ENCODE measurements around the gene C16orf92. TPM values are rescaled to one million over a fixed set of nuclear protein-coding genes. Genes with fewer than 3 reads are reported as not detected.

The C16orf92 gene
- total RNA-seq, 2 donors from 2014 or later, result not detected

- Mint-ChIP-seq H3K36me3 (ENCODE audit: low read depth) (peaks cover 70% of the 10 kb centered on the region), H3K27me3 (ENCODE audit: insufficient read depth) (no peaks in the 10 kb centered on the region), H3K9me3 (no peaks in the 10 kb centered on the region), H3K4me1 (no peaks in the 10 kb centered on the region), H3K27ac (no peak overlapping the region), H3K4me3 (no peak overlapping the region)
- no peak for DNase-seq
- Histone ChIP-seq H3K9ac (ENCODE audit: extremely low read depth, low read length, poor library complexity, severe bottlenecking) (no peak overlapping the region), H3K27me3 (ENCODE audit: control insufficient read depth, insufficient read depth, low read length, poor library complexity, severe bottlenecking) (no peaks in the 10 kb centered on the region), H3K27ac (ENCODE audit: low read depth, low read length) (no peak overlapping the region), H3K4me1 (ENCODE audit: control insufficient read depth, insufficient read depth, low read length) (no peaks in the 10 kb centered on the region), H3K9me3 (ENCODE audit: control insufficient read depth, low read length) (no peaks in the 10 kb centered on the region), H3K36me3 (ENCODE audit: control insufficient read depth, insufficient read depth, low read length) (peaks cover 90% of the 10 kb centered on the region), H3K4me3 (ENCODE audit: low read length) (no peak overlapping the region)
- TF ChIP-seq CTCF (conservative IDR thresholded peaks at IDR 0.05), result no peak
- 96 to 97% methylated on average over 20 to 28 of the region's 28 CpGs for WGBS, 2 experiments (ENCODE audit: insufficient coverage in 1 of 2, insufficient read length in 1 of 2)
These were observed 37.7 kb upstream of the C16orf92 start for GRCh38 chr16:29985271-29985811.

GRCh38 chr16:29986231-29986630 lies 36.8 kb upstream of the C16orf92 start:
- peaks cover 67% of the 10 kb centered on the region for H3K36me3 Mint-ChIP-seq (ENCODE audit: low read depth)
- H3K9me3 Mint-ChIP-seq, result no peaks in the 10 kb centered on the region
- Histone ChIP-seq H3K4me3 (ENCODE audit: low read length) (no peak overlapping the region), H3K36me3 (ENCODE audit: control insufficient read depth, insufficient read depth, low read length) (peaks cover 84% of the 10 kb centered on the region), H3K4me1 (ENCODE audit: control insufficient read depth, insufficient read depth, low read length) (no peaks in the 10 kb centered on the region), H3K27me3 (ENCODE audit: control insufficient read depth, insufficient read depth, low read length, poor library complexity, severe bottlenecking) (no peaks in the 10 kb centered on the region), H3K27ac (ENCODE audit: low read depth, low read length) (no peak overlapping the region), H3K9me3 (ENCODE audit: control insufficient read depth, low read length) (no peaks in the 10 kb centered on the region), H3K9ac (ENCODE audit: extremely low read depth, low read length, poor library complexity, severe bottlenecking) (no peak overlapping the region)
- WGBS, 2 experiments (ENCODE audit: insufficient coverage in 1 of 2, insufficient read length in 1 of 2), result 93 to 98% methylated on average over 14 to 20 of the region's 20 CpGs
- no peaks in the 10 kb centered on the region for H3K4me1 Mint-ChIP-seq
- no peak for DNase-seq
- no peak for TF ChIP-seq CTCF (conservative IDR thresholded peaks at IDR 0.05)
- H3K4me3 Mint-ChIP-seq, result no peak overlapping the region
- H3K27ac Mint-ChIP-seq, result no peak overlapping the region
- H3K27me3 Mint-ChIP-seq (ENCODE audit: insufficient read depth), result no peaks in the 10 kb centered on the region

- no peak overlapping the region for H3K9ac ChIP-seq (ENCODE audit: extremely low read depth, low read length, poor library complexity, severe bottlenecking)
- H3K27me3 Mint-ChIP-seq (ENCODE audit: insufficient read depth), result no peaks in the 10 kb centered on the region
- H3K4me1 Mint-ChIP-seq, result no peaks in the 10 kb centered on the region
- peaks cover 62% of the 10 kb centered on the region for H3K36me3 Mint-ChIP-seq (ENCODE audit: low read depth)
- H3K4me3 ChIP-seq (ENCODE audit: low read length), result no peak overlapping the region
- H3K36me3 ChIP-seq (ENCODE audit: control insufficient read depth, insufficient read depth, low read length), result peaks cover 82% of the 10 kb centered on the region
- no peaks in the 10 kb centered on the region for H3K9me3 ChIP-seq (ENCODE audit: control insufficient read depth, low read length)
- no peaks in the 10 kb centered on the region for H3K27me3 ChIP-seq (ENCODE audit: control insufficient read depth, insufficient read depth, low read length, poor library complexity, severe bottlenecking)
- TF ChIP-seq CTCF (conservative IDR thresholded peaks at IDR 0.05), result no peak
- no peaks in the 10 kb centered on the region for H3K9me3 Mint-ChIP-seq
- 93% methylated on average over 5 of the region's 5 CpGs; no CpG with 5 or more reads in 1 of the 2 experiments for WGBS, 2 experiments (ENCODE audit: insufficient coverage in 1 of 2, insufficient read length in 1 of 2)
- H3K27ac ChIP-seq (ENCODE audit: low read depth, low read length), result no peak overlapping the region
- H3K4me3 Mint-ChIP-seq, result no peak overlapping the region
- no peak for DNase-seq
- no peak overlapping the region for H3K27ac Mint-ChIP-seq
- H3K4me1 ChIP-seq (ENCODE audit: control insufficient read depth, insufficient read depth, low read length), result no peaks in the 10 kb centered on the region
These were observed 36.1 kb upstream of the C16orf92 start for GRCh38 chr16:29986931-29987330.

Data from endodermal cell (in vitro differentiated cells).